Measurements from ENCODE around the gene NPLOC4. TPM values are rescaled to one million over a fixed set of nuclear protein-coding genes. Genes with fewer than 3 reads are reported as not detected.

The NPLOC4 gene
- total RNA-seq, 1 donor, result 46.5 TPM

DNA sequence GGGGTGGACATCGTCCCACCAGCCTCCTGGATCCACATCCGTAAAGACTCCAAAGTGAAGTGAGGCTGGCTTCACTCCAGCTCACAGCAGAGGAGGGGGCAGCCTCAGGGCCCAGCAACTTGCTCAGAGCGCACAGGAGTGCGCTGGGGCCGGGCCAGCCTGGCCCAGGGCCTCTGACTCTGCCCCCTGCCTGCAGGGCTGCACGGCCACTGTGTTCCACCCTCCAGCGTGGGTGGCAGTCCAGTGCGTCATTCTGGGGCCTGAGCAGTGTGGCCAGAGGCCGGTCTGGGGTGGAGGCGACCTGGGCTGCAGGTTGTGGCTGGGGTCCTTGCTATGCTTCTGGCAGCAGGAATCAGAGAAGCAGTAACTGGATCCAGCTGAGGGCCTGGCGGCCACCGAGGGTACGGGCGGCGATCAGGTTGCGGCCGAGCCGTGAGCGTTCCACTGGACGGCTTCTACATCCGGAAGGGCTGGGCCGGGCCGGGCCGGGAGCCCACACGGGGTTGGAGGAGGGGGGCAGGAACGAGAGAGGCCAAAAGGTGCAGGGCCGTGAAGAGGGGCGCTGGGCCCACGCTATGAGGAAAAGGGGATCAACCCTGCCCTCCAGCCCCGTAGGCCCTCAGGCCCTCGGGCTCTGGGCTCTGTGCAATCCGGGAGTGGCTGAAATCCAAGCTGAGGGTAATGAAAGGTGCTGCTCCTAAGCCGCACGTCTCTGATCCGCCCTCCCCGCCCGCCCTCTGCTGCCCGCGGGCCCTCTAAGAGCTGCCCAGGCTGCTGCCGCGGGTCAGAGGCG lies 109.1 kb downstream of the NPLOC4 start, which contains the start of gene FSCN2:
FSCN2 (plus strand) TSS at position 787 of the 793 bp plus-strand sequence. CDS start 155 bp downstream, outside the sequence.
- Histone ChIP-seq H3K27me3 (ENCODE audit: insufficient read depth, low read length) (no peaks in the 10 kb centered on the region), H3K9me3 (ENCODE audit: low read depth, low read length) (no peaks in the 10 kb centered on the region), H3K4me1 (ENCODE audit: insufficient read depth, low read length) (no peaks in the 10 kb centered on the region), H3K4me3 (ENCODE audit: low read length) (no peak within 1 kb of the TSS)

DNA sequence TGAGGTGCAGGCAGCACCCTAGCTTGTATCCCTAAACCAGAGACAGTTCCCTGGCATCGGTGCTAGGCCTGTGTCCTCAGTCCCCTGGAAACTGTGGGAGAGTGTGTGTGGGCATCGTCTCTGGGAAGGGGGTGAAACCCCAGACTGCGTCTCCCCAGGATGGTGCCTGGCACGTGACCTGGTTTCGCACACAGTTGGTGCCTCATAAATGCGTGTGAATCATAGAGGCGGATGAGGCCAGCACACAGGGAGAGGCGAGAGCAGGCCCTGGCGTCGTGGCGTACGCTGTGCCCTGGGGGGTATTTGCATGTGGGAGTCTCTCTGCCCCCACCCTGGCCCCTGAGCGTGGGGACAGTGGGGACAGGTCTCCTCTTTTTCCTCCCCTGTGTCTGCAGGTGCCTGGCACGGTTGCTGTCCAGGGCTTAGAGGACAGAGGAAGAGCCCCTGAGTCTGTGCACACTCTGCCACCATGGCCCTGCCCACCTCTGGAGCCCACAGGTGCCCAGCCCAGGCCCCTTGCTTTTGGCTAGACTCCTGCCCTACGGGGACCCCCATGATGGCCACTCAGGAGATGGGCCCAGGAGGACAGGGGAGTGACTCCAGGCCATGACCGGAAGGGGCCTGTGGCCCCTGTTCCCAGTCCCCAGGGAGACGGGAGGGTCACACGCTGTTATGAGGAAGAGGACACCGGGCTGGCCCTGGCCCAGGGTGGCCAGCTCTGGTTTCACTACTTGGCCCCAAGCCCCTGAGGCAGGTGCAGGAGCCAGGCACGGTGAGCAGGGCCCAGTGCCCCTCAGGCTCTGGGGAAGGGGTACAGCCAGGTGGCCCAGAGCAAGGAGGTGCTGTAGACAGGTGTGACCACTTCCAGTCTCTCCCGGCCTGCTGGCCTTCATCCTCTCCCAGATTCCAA lies 110.0 kb downstream of the NPLOC4 start:
- no peaks in the 10 kb centered on the region for H3K27me3 ChIP-seq (ENCODE audit: insufficient read depth, low read length)
- H3K4me3 ChIP-seq (ENCODE audit: low read length), result no peak overlapping the region
- H3K4me1 ChIP-seq (ENCODE audit: insufficient read depth, low read length), result no peaks in the 10 kb centered on the region
- no peaks in the 10 kb centered on the region for H3K9me3 ChIP-seq (ENCODE audit: low read depth, low read length)

DNA sequence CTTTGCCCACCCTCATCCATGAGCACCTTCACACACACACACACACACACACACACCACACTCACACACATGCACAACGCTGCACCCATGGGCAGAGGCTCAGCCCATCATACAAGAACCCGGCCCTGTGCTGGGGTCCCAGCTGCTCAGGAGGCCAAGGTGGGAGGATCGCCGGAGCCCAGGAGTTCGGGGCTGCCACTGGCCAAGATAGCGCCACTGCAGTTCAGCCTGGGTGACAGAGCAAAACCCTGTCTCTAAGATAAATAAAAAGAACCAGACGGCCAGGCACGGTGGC lies 112.1 kb downstream of the NPLOC4 start:
- Histone ChIP-seq H3K27me3 (ENCODE audit: insufficient read depth, low read length) (no peaks in the 10 kb centered on the region), H3K4me3 (ENCODE audit: low read length) (no peak overlapping the region), H3K9me3 (ENCODE audit: low read depth, low read length) (no peaks in the 10 kb centered on the region), H3K4me1 (ENCODE audit: insufficient read depth, low read length) (peaks cover 3% of the 10 kb centered on the region)

DNA sequence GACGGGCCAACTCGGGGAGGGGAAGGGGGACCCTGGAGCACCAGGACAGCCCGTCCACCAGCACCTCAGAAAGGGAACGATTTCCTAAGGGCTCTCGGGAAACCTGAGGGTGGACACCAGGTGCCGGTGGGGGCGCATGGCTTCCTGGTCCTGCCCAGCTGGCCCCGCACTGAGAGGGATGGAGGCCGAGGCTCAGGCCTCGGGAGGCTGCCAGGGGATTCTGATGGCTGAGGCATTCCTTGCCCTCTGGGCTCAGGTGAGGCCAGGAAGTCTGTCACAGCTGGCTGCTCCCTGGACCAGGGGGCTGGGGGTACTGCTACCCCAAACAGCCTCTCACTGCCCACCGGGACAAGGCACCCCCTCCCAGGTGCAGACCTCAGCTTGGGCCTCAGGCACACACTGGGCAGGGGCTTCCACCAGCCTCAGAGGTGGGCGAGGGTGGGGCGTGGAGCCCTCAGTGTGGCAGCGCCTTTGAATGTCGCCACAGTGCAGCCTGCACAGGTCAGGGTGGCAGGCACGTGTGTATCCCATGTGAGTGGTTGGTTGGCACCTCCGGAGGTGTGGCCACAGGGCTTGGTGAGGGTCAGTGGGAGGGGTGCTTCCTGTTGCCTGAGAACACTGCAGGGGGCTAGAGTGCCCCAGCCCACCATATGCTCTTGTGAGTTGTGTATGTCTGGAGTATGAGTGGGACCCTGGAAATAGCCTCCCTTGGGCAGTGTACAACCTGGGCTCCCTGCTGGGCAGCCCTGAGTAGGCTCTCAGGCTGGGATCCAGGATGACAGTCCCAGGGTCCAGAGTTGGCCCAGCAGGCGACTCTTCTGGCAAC lies 112.7 kb downstream of the NPLOC4 start:
- no peak overlapping the region for H3K4me3 ChIP-seq (ENCODE audit: low read length)
- H3K27me3 ChIP-seq (ENCODE audit: insufficient read depth, low read length), result no peaks in the 10 kb centered on the region
- H3K9me3 ChIP-seq (ENCODE audit: low read depth, low read length), result no peaks in the 10 kb centered on the region
- H3K4me1 ChIP-seq (ENCODE audit: insufficient read depth, low read length), result peaks cover 9% of the 10 kb centered on the region

DNA sequence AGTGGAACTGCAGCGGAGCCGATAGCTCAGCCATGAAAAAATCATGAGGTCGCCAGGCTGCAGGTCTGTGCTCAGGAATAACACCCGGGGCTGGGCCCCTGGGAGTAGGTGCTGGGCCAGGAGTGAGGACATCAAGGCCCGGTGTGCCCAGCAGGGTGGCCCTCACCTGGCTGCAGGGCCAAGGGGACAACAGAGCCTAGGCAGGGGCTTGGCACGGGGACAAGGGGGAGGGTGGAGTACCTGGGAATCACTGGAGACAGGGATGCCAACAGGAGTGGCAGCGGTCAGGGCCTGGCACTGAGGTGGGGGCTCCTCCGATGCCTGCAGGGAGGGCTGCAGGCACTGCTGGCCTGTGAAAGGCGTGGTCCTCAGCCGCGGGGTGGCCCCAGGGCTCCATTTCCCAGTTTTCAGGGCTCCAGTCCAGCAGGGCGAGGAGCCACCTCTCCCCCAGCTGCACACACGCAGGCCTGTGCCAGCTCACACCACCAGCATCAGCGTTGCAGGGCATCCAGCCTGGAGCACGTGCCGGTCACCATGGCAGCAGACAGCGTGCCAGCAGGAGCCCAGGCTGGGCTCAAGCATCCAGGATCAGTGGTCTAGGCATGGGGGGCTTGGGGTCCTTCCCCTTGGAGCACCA lies 113.4 kb downstream of the NPLOC4 start:
- H3K4me3 ChIP-seq (ENCODE audit: low read length), result no peak overlapping the region
- H3K9me3 ChIP-seq (ENCODE audit: low read depth, low read length), result no peaks in the 10 kb centered on the region
- H3K4me1 ChIP-seq (ENCODE audit: insufficient read depth, low read length), result peaks cover 16% of the 10 kb centered on the region
- H3K27me3 ChIP-seq (ENCODE audit: insufficient read depth, low read length), result no peaks in the 10 kb centered on the region

DNA sequence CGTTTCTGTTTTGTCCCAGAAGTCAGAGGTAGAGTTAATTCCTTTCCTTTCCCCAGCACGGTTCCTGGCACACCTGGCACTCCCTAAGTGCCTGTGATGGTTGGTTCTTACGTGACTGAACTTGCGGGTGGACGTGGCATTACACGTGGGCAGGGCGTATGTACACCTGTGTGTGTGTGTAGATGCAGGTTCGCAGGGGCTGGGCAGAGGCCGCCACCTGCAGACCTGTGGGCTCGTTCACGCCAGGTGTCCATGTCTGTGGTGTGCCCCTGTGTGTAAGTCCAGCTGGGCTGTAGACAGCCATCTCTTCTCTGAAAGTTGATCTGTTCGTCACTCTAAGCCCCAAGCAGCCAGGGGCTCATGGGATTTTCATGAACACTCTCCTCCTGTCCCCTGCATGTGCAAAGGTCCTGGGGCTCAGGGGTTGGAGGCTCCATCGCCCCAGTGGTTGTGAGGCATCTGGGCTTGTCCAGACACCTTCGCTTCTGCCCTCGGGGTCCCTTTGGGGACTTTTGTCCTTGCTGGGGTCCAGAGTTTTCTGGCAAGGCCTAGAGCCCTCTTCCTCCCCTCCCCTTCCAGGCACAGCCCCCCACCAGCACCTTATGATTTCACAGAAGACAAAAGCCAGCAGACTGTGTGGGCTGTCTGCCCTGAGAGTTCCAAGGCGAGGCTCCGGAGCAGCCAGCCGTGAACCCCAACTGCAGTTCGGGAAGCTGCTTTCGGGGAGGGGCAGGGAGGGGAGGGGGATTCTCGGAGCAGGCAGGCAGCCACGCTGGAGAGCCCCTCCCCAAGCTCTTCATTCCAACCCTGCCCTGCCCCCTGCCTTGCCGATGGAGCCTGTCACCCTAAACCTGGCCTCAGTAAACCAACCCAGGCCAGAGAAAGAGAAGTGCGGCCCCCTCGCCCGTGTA lies 114.2 kb downstream of the NPLOC4 start:
- no peaks in the 10 kb centered on the region for H3K9me3 ChIP-seq (ENCODE audit: low read depth, low read length)
- no peaks in the 10 kb centered on the region for H3K27me3 ChIP-seq (ENCODE audit: insufficient read depth, low read length)
- H3K4me3 ChIP-seq (ENCODE audit: low read length), result no peak overlapping the region
- peaks cover 24% of the 10 kb centered on the region for H3K4me1 ChIP-seq (ENCODE audit: insufficient read depth, low read length)

DNA sequence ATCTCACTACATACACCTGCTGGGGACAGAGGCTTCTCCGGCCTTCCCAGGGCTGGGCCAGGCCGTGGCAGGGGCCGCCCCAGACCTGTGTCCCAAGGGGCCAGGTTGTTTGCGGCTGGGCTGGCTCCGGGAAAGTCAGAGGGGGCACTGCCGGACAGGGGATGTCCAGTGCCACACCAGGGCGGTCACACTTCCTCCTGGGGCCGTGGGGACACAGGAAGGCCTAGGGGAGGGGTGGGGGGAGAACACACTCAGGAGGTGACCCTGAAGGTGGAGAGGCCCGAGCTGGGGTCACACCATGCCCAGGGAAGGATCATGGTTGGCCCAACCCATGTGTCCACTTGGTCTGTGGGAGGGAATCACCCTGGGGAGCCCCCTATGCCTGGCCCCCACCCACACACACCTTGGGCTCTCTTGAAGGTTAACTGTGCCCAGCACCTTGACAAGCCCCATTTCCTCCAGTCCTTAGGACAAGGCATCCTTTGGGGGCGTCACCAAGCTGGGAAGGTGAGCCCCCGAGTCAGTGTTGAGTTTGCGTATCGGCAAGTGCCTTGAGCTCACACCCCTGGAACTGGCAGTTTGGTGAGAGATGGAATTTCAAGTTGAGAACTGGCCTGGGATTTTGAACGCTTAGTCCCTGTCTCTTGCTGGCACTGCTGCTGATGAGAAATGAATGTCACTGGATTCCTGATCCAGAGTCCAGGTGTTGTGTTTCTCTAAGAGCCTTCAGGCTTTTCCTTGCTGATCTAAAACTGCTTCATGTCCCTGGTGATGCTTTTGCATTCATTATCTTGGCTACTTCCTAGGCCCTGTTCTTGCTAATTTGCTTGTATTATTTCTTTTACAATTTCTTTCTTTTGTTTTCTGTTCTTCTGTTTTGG lies 116.7 kb downstream of the NPLOC4 start:
- Histone ChIP-seq H3K4me1 (ENCODE audit: insufficient read depth, low read length) (peaks cover 47% of the 10 kb centered on the region), H3K27me3 (ENCODE audit: insufficient read depth, low read length) (no peaks in the 10 kb centered on the region), H3K4me3 (ENCODE audit: low read length) (no peak overlapping the region), H3K9me3 (ENCODE audit: low read depth, low read length) (no peaks in the 10 kb centered on the region)

DNA sequence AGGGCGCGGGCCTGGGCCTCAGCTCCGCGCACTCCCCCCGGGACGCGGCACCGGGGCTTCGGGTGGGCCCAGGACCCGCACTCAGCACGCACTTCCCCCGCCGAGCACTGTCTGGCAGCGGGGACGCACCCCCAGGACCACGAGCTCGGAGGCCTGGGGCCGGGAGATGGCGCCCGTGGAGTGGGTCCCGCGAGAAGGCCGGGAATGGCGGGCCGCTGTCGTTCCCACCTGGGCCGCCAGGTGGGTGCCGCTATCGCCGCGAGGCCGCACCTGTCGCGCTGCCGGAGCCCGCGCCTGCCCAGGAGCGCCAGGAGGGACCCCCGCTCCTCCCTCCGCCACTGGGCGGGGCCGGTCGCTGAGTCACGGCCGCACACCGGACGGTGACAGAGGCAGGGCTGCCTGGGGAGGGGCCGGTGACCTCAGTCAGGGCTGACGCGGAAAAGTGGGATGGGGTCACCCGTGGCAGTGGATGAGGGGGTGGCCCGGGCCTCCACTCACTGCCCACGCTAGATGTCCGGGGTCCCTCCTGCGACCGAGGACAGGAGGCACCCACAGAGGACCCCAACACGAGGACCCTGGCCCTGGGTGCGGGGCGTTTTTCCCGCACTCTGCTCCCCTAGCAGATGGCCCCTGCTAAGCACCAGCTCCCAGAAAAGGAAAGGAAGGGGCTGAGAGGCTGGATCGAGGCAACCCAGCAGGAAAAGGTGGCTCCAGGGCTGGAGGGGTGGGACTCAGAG lies 117.5 kb downstream of the NPLOC4 start:
- H3K9me3 ChIP-seq (ENCODE audit: low read depth, low read length), result no peaks in the 10 kb centered on the region
- H3K27me3 ChIP-seq (ENCODE audit: insufficient read depth, low read length), result no peaks in the 10 kb centered on the region
- H3K4me3 ChIP-seq (ENCODE audit: low read length), result peak overlapping the region; percentile 35
- peaks cover 50% of the 10 kb centered on the region for H3K4me1 ChIP-seq (ENCODE audit: insufficient read depth, low read length)

DNA sequence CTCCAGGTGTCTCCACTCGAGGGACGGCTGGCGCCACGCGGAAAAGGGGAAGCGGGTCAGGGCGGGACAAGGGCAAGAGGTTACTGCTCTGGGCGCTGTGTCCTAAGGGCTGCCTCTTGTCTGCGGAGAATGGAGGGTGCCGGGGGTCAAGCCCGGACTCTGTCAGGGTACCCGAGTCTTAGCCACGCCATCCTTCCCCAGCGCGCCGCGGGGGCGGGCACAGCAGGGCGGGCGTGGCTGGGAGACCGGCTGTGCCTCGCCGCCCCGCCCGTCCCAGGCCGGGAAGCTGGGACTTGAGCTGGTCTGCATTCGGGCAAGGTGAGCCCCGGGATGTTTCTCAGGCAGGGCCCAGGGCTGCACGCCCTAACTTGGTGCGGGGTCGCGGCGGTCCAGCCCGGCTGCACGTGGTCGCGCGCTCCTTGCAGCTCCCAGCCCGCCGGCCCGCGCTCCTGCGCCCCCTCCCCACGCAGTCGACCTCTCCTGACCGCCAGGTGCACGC lies 118.1 kb downstream of the NPLOC4 start:
- peaks cover 54% of the 10 kb centered on the region for H3K4me1 ChIP-seq (ENCODE audit: insufficient read depth, low read length)
- H3K27me3 ChIP-seq (ENCODE audit: insufficient read depth, low read length), result no peaks in the 10 kb centered on the region
- peak overlapping the region; percentile 35 for H3K4me3 ChIP-seq (ENCODE audit: low read length)

DNA sequence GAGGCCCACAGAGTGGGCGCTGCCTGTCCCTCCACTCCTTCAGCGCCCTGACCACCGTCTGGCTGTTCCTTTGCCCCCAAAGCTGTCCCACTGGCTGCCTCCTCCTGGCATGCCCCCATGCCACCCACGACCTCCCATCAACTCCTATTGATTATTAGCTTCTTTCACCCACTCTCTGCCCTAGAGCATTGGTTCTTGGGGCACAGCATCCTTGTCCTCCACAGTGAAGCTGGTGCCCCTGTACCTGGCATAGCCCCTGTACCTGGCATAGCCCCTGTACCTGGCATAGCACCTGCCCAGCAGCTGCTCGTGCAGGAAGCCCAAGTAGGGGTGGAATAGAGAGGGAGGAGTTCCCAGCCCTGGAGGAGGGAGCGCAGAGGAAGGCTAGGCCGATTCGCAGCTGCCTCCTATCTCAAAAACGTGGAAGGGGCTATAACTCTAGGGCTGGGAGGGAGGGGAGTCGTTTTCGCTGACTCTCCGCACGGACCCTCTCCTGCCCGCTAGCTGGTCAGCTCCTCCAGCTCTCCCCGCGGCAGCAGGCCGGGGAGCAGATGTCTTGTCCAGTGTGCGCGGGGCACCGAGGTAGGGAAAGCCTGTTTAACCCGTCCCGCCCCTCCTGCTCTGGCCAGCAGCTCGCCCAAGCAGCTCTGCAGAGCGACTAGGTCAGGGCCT lies 118.7 kb downstream of the NPLOC4 start:
- Histone ChIP-seq H3K4me3 (ENCODE audit: low read length) (no peak overlapping the region), H3K9me3 (ENCODE audit: low read depth, low read length) (no peaks in the 10 kb centered on the region), H3K27me3 (ENCODE audit: insufficient read depth, low read length) (no peaks in the 10 kb centered on the region), H3K4me1 (ENCODE audit: insufficient read depth, low read length) (peaks cover 60% of the 10 kb centered on the region)

More for the DNA sequence above, 118.1 kb downstream of the NPLOC4 start:
- no peaks in the 10 kb centered on the region for H3K9me3 ChIP-seq (ENCODE audit: low read depth, low read length)

DNA sequence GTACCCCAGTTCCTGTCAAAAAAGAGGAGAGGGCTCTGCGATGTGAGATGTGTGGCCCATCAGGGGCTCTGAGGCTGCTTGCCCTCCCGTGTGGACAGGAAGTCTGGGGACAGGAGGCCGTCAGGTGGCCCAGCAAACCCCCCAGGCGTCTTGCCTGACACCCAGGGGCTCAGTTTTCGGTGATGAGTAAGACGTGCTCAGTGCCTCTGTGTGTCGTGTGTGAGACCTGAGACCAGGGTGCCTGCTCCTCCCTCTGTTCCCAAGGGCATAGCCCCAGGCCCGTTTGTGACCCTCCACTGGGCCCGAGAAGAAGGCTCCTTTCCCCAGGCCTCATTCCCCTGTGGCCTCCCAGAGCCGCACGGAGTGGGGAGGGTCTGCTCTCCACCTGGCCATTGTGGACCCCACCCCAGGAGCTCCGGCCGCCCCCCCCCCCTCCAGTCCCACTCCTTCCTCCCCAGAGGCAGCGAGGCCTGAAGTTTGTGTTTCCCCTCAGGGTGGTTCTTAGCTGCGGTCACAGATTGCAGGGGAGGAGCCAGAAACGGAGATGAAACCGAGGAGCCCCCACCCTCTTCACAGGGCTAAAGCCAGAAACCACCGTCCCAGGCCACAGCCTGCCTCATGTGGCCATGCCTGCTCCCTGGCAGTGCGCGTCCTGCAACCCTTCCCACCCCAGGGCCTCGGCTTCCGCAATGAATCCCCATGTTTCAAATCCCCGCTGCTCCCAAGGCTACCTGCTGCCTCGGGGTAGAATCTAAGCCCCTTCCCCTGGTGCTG lies 119.4 kb downstream of the NPLOC4 start:
- Histone ChIP-seq H3K4me1 (ENCODE audit: insufficient read depth, low read length) (peaks cover 60% of the 10 kb centered on the region), H3K9me3 (ENCODE audit: low read depth, low read length) (no peaks in the 10 kb centered on the region), H3K27me3 (ENCODE audit: insufficient read depth, low read length) (no peaks in the 10 kb centered on the region), H3K4me3 (ENCODE audit: low read length) (no peak overlapping the region)
